Neural cell (in vitro differentiated cells): ENCODE data around the gene FHOD3. TPM values are rescaled to one million over a fixed set of nuclear protein-coding genes. Genes with fewer than 3 reads are reported as not detected.

ENCODE experiments used
- H2AFZ ChIP-seq: fragments of 200-600, 300-800 bp; sonication (generic), shearing (Covaris generic); 2 replicates; pipeline ENCODE4 v1.6.0; 2014; ENCODE audit warnings: low read depth, mild to moderate bottlenecking, antibody characterized with exemption, low read length, moderate library complexity
- H3F3A ChIP-seq: fragments of 200-600 bp; shearing (Covaris generic); 2 replicates; pipeline ENCODE4 v1.6.1; 2016; ENCODE audit warnings: mild to moderate bottlenecking, moderate library complexity, mixed read lengths, antibody characterized with exemption, low read length; ENCODE audit not compliant: insufficient read depth, poor library complexity, severe bottlenecking
- H3K27ac ChIP-seq: fragments of 200-600, 300-800 bp; sonication (generic), shearing (Covaris generic); 2 replicates; pipeline ENCODE4 v1.5.1; 2014; ENCODE audit warnings: mild to moderate bottlenecking, low read length, moderate library complexity
- H3K27me3 ChIP-seq: fragments of 300-800, 200-600 bp; sonication (generic), shearing (Covaris generic); 2 replicates; pipeline ENCODE4 v1.6.0; 2014; ENCODE audit warnings: mild to moderate bottlenecking, low read depth, low read length, moderate library complexity; ENCODE audit not compliant: insufficient read depth
- H3K36me3 ChIP-seq: fragments of 300-800, 200-600 bp; sonication (generic), shearing (Covaris generic); 2 replicates; pipeline ENCODE4 v1.5.1; 2014; ENCODE audit warnings: mild to moderate bottlenecking, antibody characterized with exemption, low read length, moderate library complexity; ENCODE audit not compliant: insufficient read depth
- H3K4me2 ChIP-seq: fragments of 300-800, 200-600 bp; sonication (generic), shearing (Covaris generic); 2 replicates; pipeline ENCODE4 v1.6.0; 2014; ENCODE audit warnings: mild to moderate bottlenecking, low read length
- H3K4me3 ChIP-seq: fragments of 300-800, 200-600 bp; sonication (generic), shearing (Covaris generic); 2 replicates; pipeline ENCODE4 v1.5.1; 2014; ENCODE audit warnings: mild to moderate bottlenecking, low read length, moderate library complexity
- H3K79me2 ChIP-seq: fragments of 200-600 bp; shearing (Covaris generic); replicated peaks from 2 replicates; pipeline ENCODE4 v1.6.0; 2014; ENCODE audit warnings: mild to moderate bottlenecking, low read length, moderate library complexity; ENCODE audit not compliant: insufficient read depth
- H3K9ac ChIP-seq: fragments of 300-800, 200-600 bp; sonication (generic), shearing (Covaris generic); 2 replicates; pipeline ENCODE4 v1.6.1; 2016; ENCODE audit warnings: mild to moderate bottlenecking, low read length, mixed read lengths
- H3K9me2 ChIP-seq: fragments of 200-600 bp; shearing (Covaris generic); 2 replicates; pipeline ENCODE4 v1.6.1; 2016; ENCODE audit warnings: mild to moderate bottlenecking, low read length, mixed read lengths; ENCODE audit not compliant: insufficient read depth
- H3K9me3 ChIP-seq: fragments of 200-600, 300-800 bp; sonication (generic), shearing (Covaris generic); 2 replicates; pipeline ENCODE4 v1.6.1; 2016; ENCODE audit warnings: mild to moderate bottlenecking, mixed run types, low read length, moderate library complexity, mixed read lengths
- H4K20me1 ChIP-seq: fragments of 200-600 bp; shearing (Covaris generic); 2 replicates; pipeline ENCODE4 v1.6.1; 2016; ENCODE audit warnings: mild to moderate bottlenecking, mixed run types; ENCODE audit not compliant: insufficient read depth
- CTCF ChIP-seq: fragments of 450-650 bp; IDR thresholded peaks from 2 replicates; pipeline ENCODE4 v1.5.1; 2014; ENCODE audit warnings: antibody characterized with exemption, mild to moderate bottlenecking, moderate library complexity; ENCODE audit not compliant: poor library complexity, severe bottlenecking
- EP300 ChIP-seq: fragments of 450-650 bp; conservative IDR thresholded peaks from 2 replicates; pipeline ENCODE4 v1.6.1; 2014; ENCODE audit warnings: antibody characterized with exemption, mild to moderate bottlenecking, moderate library complexity; ENCODE audit not compliant: poor library complexity, severe bottlenecking
- EZH2 ChIP-seq: fragments of 200-600, 300-800 bp; shearing (Covaris generic), sonication (generic); IDR thresholded peaks from 2 replicates; pipeline ENCODE4 v1.6.1; 2014; ENCODE audit warnings: antibody characterized with exemption, low read length, borderline replicate concordance, mild to moderate bottlenecking; ENCODE audit not compliant: insufficient read depth, poor library complexity, severe bottlenecking
- MXI1 ChIP-seq: fragments of 450-650 bp; conservative IDR thresholded peaks from 2 replicates; pipeline ENCODE4 v1.6.1; 2014; ENCODE audit warnings: antibody characterized with exemption, mild to moderate bottlenecking; ENCODE audit not compliant: poor library complexity, severe bottlenecking
- POLR2AphosphoS5 ChIP-seq: IDR thresholded peaks from 2 replicates; pipeline ENCODE4 v1.6.1; 2012
- RAD21 ChIP-seq: fragments of 450-650 bp; conservative IDR thresholded peaks from 2 replicates; pipeline ENCODE4 v1.6.1; 2014; ENCODE audit warnings: antibody characterized with exemption, mild to moderate bottlenecking, moderate library complexity
- REST ChIP-seq: IDR thresholded peaks from 2 replicates; pipeline ENCODE4 v1.6.1; 2012; ENCODE audit warnings: borderline replicate concordance
- SMC3 ChIP-seq: fragments of 450-650 bp; conservative IDR thresholded peaks from 2 replicates; pipeline ENCODE4 v1.6.1; 2014; ENCODE audit warnings: antibody characterized with exemption, mild to moderate bottlenecking, moderate library complexity; ENCODE audit not compliant: poor library complexity
- TAF1 ChIP-seq: IDR thresholded peaks from 2 replicates; pipeline ENCODE4 v1.6.1; 2012; ENCODE audit warnings: low read depth
- polyA plus RNA-seq: library from polyadenylated mRNA; depleted of rRNA; stranded (reverse); fragments of >200 nt; gene quantifications from 2 replicates; pipeline ENCODE4 v1.2.3, GENCODE V29; 2014

FHOD3 gene
- polyA plus RNA-seq, 1 donor from 2014 or later, result 19.4 TPM

DNA sequence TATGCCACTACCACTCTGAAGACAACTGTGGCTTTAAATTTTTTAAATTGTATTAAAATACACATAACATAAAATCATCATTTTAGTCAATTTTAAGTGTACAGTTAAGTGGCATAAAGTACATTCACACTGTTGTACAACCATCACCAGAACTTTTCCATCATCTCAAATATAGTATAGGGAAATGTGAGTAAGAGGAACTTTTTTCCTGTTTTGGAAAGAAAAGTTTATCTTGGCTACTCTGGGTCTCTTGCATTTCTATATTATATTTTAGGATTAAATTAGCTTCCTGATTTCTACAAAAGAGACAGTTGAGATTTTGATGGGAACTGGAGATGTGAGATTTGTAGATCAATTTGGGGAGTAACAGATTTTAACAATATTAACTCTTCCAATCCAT, 528.0 kb downstream of the FHOD3 start:
- Histone ChIP-seq H3K27ac (no peak overlapping the region), H3K9me3 (no peaks in the 10 kb centered on the region), H3K36me3 (no peaks in the 10 kb centered on the region), H3K4me3 (no peak overlapping the region), H3K9ac (no peak overlapping the region), H4K20me1 (no peaks in the 10 kb centered on the region), H3K9me2 (no peaks in the 10 kb centered on the region), H3K4me2 (no peak overlapping the region), H3K79me2 (peaks cover 28% of the 10 kb centered on the region), H3K27me3 (no peaks in the 10 kb centered on the region), H3F3A (no peaks in the 10 kb centered on the region), H2AFZ (no peak overlapping the region)
- no peak for TF ChIP-seq SMC3
- no peak for TF ChIP-seq POLR2AphosphoS5
- TF ChIP-seq EP300, result no peak
- TF ChIP-seq CTCF, result no peak
- no peak for TF ChIP-seq TAF1

DNA sequence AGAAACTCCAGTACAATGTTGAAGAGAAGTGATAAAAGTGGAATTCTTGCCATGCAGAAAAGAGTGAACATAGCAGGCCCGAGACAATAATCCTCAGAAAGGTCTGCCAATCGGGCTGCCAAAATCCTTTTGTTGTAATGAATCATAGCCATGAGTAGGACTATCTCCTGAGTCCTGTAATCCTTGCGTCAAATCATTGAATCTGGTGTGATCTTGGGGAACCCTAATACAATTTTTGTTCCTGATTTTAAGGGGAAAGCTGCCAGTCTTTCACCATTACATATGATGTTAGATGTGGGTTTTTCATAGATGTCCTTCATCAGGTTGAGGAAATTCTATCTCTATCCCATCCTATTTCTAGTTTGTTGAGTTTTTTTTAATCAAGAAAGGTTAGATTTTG, 529.0 kb downstream of the FHOD3 start:
- no peaks in the 10 kb centered on the region for H3K27me3 ChIP-seq
- no peak overlapping the region for H3K9ac ChIP-seq
- H3K79me2 ChIP-seq, result peaks cover 28% of the 10 kb centered on the region
- H3K4me2 ChIP-seq, result no peak overlapping the region
- H3K9me3 ChIP-seq, result no peaks in the 10 kb centered on the region
- TF ChIP-seq CTCF, result no peak
- TF ChIP-seq RAD21, result no peak
- no peak for TF ChIP-seq MXI1
- TF ChIP-seq REST, result no peak
- no peak for TF ChIP-seq POLR2AphosphoS5
- TF ChIP-seq EZH2, result no peak
- TF ChIP-seq SMC3, result no peak
- TF ChIP-seq TAF1, result no peak
- no peak for TF ChIP-seq EP300
- no peaks in the 10 kb centered on the region for H3F3A ChIP-seq
- no peaks in the 10 kb centered on the region for H3K36me3 ChIP-seq
- H2AFZ ChIP-seq, result no peak overlapping the region
- H3K27ac ChIP-seq, result no peak overlapping the region
- H3K9me2 ChIP-seq, result no peaks in the 10 kb centered on the region
- no peak overlapping the region for H3K4me3 ChIP-seq
- no peaks in the 10 kb centered on the region for H4K20me1 ChIP-seq
